HuH-7 (cell line): ENCODE results near the gene TREML1.

Experiments
- DNase-seq: peaks from one replicate; pipeline ENCODE4 v3.0.0; 2011; ENCODE audit warnings: low spot score

TREML1 gene

DNA sequence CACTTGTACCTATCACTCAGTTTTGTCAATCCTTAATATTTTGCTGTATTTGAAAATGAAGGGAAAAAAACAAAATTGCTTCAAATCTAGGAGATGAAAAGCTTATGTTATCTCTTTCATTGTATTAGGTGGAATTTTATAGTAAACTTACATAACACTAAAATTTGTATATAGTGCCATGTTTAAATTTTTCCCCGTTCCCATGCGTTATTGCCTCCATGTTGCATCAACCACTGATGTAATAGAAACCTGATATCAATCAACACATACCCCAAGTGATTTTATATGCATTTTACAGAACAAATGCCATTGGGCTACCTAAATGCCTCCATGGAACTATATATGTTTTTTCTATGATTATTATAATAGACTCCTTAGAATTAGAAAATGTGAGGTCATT, 23.5 kb upstream of the TREML1 start:
- DNase-seq, result no peak

DNA sequence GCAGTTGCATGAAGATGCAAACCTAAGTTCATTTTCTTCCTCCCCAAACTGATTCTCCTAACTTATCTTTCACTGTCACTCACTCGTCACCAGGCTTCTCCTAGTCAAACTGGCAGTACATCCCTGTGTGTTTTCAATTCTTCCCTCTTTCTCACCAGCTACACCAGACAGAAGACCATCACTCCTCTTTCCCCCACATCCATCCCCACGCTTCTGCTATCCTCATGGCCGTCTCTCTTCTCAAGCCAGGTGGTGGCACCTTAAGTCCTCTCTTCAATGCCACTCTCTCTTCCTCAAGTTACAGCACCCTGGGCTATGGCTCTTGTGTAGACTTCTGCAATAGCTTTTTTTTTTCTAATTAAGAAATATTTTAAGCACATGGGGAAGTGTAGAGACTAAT, 23.1 kb upstream of the TREML1 start:
- no peak for DNase-seq

DNA sequence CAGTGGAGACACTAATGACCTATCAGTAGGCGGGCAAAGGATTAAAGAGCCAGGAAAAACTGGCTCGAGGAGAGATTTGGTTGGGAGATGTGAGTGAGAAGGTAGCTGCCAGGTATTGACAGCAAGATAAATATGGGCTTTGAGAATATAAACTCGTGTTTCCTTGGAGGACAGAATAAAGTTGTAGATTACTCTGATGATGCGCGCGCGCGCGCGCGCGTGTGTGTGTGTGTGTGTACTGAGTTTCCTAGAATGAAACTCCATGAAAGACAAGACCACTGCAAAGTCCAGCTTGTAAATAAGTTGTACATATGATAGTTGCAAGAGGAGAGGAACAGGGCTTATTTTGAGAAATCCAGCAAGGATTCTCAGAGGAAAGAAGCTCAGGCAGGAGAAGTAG, 22.0 kb upstream of the TREML1 start:
- no peak for DNase-seq

DNA sequence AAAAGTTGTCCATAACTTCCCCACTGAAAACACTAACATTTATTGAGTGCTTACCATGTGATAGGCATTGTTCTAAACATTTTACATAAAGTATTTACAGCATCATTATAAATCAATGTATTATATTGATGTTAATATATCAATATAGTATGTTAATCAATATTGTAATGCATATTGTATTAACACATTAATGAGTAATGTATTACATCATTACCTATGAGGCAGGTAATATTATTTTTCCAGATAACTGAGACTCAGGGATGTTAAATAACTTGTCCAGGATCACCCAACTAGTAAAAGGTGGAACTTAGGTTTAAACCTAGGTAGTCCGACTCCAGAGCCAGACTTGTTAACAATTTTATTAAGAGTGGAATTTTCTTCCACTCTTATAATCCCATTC, 20.9 kb upstream of the TREML1 start:
- no peak for DNase-seq

DNA sequence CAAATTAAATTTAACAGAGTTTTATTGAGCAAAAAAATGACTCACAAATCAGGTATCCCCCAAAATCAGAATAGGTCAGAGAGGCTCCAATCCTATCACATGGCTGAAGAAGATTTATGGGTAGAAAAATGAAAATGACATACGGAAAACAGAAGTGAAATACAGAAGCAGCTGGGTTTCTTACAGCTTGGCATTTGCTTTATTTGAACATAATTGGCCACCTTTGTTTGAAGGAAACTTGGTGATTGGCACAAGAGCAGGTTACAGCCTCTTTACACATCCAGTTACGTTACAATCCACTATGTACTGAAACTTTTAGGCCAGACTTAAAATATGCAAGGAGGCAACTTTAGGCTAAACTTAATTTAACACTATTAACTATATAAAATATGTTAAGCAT, 20.5 kb upstream of the TREML1 start:
- DNase-seq, result no peak

DNA sequence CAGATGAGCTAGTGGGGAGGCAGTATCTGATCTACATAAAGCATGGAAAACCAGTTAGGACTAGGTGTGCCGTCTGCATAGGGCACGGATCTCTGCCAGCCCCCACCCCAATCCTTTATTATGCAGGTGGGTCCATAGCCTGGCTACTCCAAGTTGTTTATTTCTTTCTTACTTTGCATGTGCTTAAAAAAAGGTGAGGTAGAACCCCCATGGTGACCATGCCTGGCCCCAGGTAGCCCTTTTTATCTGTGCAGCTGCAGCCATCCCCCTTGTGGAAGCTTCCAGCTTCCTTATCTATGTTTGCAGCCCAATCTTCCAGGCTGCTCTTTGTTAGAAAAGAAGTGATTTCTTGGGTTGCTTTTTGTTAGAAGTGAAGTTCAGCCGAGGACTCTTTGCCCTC, 17.8 kb upstream of the TREML1 start:
- no peak for DNase-seq

DNA sequence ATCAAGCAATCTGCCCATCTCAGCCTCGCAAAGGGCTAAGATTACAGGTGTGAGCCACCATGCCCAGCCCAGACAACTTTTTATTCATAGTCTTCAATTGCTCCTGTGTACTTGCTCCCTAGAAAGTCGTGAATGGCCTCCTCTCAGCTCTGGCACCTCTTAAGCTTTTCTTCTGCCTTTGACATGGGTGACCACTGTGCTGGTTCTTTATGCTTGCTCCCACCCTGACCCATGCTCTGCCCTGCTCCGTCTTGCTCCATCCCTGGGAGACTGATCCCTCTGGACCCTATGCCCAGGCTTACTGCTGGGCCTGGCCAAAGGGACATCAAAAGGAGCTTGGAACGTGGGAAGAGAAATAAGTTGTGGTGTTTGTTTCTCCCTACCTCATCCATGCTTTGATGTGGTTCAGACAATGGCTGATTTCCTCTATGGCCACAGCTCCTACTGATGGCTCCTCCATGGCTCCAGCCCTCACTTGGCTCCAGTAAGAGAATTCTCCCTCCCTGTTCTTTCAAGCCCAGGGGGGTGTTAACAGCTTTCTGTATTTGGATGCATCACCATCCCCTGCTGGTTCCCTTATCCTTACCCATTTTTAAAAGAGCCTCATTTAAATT, 16.5 kb upstream of the TREML1 start:
- no peak for DNase-seq

DNA sequence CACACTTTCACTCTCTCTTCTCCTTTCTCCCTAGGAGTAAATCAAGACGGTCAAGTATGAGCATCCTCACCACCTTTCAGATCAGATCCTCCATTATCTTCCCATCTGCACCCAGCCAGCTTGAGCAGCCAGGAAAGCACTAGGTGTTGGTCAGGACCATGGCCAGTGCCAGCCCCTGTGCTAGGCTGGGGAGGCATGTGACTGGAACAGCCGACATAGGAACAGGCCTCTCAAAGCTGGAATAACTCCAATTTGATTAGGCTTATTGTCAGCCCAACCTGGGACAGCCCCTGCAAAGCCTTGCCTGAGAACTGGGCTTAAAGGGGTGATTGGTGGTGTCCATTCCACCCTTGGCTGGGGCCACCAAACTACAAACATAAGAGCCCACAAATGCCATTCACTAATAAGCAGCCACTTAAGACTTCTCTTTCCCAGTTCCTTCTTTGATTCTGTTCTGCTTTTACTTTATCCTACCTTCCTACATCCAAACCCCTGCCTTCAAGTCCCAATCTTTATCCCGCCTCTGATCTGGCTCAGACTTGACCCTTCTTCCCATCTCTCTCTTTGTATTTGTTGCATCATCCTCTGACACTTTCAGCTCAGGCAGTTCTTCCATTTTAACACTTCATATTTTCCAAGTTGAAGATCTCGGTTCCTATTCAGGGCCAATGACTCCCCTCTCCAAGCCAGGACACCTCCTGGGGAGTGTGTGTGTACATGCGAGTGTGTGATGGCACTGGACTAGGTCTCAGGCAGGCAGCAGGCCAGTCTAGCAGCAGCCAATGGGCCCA, 13.2 kb upstream of the TREML1 start:
- DNase-seq, result peak; percentile 28

DNA sequence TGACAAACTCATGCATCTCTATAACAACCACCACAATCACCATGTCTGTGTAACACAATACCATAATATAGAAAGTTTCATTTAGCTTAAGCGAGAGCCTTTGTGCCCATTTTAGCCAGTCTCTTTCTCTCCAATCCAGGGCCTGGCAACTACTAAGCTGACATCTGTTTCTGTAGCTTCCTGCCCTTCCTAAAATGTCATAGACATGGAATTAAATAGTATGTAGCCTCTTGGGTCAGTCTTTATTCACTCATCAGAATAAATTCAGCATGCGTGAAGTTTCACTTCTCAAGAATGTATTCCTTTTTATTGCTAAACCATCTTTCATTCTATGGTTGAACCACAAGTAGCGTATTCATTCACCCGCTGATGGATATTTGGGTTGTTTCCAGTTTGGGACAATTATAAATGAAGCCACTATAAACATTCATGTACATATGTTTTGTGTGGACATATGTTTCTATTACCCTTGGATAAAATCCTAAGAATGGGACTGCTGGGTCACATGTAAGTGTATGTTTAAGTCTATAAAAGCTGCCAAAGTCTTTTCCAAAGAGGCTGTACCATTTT, 10.5 kb upstream of the TREML1 start:
- DNase-seq, result no peak

DNA sequence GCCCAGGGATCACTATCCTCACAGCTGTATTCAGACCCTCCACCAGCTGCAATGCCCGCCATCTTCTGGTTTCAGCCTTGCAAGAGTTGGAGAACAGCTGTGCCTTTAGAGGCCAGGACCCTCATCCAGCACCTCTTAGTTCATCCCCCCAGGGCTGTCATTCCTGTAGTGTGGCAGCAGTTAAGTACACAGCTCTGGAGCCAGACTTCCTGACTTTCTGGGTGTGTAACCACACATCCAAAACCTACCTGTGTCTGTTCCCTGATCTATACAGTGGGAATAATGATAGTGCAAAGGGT, 9.2 kb upstream of the TREML1 start:
- DNase-seq, result no peak

DNA sequence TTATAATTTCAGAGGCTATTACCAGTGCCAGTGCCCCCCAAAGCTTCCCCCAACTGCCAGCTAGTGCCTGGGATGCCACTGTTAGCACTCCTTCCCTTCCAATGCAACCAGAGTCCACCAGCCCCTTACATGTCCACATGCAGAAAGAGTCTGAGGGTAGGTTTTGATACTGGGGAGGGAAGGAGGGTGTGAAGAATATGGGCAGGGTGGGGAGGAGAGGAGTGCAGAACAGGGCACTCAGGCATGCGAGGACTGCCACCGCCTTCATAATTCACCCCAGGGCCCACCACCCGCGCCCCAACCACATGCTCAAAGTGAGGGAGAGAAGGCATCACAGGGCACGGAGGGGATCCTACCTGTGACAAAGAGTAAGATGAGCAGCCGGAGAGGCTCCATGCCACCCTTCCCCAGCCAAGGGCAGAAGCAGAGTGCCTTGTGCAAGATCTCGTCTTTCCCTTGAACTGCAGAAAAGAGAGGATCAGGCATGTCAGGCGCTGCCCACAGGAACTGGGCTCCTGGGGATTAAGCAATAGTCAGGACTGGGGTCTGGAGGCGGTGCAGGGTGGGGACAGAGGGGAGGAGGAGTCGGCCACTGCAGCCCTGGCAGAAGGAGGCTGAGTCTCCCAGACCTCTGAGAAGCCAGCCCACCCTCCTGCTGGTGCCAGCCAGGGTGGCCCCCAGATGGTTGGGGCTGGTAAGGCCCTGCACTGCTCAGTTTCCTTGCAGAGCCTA, 8.7 kb upstream of the TREML1 start, which contains the start of gene TREM2:
TREM2 (minus strand) TSS at position 430 of the 732 bp plus-strand sequence; CDS start at position 396, 34 bp downstream.
- DNase-seq, result no peak

DNA sequence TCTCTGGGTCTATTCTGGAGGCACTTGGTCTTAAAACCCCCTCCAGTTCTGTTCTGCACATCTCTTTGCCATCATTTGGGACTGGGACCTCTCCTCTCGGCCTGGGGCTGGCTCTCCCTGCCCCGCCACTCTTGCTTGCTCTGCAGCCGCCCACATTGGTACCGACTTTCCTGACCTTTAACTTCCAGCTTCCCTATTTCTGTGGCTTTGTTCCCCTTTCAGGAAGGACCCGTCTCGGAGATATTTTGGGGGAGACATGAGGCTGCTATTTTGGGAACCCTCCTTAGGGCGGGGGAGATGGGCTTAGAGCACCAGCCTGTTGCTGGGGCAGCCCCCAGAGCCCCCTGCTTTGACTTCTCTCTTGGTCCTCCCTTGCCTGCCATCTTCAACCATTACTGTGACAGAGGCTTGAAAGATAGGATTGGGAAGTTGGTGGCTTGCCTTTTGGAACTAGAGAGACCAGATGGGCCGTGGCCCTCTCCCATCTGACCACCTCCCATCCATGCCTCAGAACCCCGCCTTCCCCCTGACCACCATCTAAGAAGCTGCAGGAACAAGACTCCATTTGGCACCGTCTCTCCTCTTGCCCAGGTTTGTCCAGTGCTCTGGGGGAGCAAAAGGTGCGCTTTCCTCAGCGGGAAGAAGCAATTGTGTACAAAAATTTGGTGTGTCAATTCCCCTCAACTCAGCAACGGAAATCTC, 7.9 kb upstream of the TREML1 start:
- no peak for DNase-seq

DNA sequence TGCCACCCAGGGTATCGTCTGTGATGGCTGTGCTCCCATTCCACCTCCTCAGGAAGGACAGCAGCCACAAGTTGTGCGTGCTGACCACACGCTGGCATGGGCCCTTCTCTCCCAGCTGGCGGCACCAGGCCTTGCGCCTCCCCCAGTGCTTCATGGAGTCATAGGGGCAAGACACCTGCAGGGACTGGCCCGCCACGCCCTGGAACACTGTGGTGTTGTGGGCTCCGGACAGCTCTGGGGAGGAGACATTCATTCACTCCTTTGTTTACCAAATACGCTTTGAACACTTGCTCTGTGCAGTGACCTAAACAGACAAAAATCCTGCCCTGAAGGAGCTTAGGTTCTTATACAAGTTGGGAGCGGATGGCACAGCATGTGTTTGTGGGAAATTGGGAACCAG, 7.2 kb upstream of the TREML1 start:
- DNase-seq, result no peak

DNA sequence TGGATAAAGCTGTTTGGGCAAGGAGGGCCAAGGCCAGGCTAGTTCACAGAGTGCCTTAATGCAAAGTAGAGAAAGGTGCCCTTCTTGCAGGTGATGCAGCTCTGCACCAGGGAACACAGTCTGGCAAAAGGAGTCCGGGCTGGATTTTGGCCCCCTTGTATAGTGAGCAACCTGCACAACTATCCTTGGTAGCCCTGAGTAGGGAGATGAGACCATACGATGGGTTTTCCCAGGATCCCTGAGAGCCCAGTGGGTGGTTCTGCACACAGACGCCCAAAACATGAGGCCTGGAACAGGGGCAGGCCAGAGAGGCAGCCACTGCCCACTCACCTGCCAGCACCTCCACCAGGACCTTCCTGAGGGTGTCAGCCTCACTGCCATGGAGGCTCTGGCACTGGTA, 6.8 kb upstream of the TREML1 start:
- no peak for DNase-seq

DNA sequence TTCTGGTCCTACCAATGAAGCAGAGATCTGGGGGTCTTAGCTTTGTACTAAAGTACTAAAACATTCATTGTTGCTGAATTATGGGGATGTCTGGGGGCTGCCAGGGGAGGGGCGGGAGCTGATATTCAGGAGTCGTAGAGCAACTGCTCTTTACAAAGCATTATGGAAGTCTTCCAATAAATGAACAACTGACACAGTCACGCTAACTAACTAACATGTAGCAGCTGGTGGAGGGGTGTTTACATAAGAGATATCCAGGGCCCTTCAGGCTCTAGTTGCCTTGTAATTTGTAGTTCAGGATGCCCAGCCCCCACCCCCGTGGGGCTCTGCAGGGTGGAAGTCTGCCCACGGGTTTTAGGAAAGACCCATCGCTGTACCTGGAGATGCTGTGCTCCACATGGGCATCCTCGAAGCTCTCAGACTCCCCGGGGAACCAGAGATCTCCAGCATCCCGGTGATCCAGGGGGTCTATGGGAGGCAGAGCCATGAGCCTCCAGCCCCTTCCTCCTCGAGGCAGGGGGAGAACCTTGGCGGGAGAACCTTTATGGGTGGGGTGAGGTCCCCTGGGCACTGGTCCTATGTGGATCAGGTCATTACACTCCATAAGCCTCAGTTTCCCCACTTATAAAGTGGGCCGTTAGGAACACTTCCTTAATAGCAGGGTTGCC, 5.4 kb upstream of the TREML1 start:
- no peak for DNase-seq

DNA sequence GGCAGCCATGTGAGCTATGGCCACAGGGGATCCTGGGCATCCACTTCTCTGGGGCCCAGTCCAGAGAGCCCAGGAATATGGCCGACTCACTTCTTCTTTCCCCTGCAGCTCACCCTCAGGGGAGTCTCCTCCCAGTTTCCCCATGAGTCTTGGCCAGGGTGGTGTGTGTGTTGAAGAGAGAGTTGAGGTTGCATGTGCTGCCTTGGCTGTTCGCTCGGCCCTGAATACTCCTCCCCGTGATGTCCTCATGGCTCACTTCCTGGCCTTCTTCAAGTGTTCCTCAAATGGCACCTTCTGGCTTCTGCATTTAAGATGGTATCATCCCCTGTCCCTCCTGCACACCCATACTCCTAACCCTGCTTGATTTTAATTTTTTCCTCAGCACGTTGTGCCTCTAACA, 3.2 kb upstream of the TREML1 start:
- no peak for DNase-seq

DNA sequence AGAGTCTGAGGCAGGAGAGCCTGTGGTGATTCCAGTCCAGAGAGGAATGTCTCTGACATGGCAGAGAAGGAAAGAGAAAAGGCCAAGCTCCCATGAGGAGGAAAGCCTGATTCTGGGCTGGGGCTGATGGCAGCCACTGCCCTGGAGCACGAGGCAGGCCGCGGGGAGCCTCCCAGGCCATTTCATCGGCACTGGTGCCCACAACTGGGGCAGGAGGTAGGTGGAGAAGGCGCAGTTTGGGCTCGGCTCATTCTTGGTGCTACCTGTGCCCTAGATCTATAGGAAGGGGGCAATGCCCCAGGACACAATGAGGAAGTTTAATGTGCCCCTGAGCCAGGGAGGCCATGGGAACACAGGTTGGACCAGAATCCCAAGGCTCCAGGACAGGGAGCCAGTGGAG, 2.6 kb upstream of the TREML1 start:
- no peak for DNase-seq

DNA sequence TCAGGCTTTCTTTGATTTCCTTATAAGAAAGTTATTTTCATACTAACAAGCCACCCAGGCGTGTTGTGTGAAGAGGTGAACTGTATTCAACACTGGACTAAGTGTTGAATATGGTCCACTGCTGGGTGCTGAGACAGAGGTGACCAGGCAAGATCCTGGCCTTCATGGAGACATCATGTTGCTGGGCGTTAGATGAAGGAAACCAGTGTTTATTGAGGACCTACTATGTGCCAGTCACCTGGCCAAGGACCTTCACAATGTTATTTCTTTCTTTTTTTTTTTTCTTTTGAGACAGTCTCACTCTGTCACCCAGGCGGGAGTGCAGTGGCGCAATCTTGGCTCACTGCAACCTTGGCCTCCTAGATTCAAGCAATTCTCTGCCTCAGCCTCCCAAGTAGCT, 1.9 kb upstream of the TREML1 start:
- DNase-seq, result no peak

DNA sequence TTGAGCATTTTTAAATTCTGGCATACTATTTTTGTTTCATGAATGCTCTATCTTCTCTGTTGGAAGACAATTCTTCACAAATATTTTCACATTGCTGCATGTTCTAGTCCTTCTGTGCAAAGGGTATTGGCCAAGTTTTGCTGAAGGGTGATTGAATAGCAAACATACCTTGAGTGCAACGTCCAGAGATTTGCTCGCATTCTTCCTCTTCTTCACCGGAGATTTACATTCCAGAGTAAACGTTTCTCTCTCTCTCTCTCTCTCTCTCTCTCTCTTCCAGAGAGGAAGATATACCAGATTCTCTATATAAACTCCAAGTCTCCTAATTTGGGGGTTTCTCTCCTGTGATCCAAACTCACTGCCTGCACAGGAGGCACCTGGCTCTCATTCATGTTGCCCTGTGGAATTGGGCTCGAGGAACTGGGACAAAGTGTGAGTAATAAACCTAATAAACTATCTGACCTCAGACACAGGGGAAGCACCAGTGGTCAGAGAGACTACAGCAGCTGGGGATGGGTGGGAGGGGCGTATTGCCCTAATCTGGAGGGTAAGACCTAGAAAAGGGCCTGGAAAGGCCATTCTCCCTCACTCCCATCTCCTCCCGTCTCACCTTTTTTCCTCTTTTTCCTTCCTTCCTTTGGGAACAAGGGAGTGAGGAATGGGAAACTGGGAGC, 1.1 kb upstream of the TREML1 start:
- DNase-seq, result no peak

DNA sequence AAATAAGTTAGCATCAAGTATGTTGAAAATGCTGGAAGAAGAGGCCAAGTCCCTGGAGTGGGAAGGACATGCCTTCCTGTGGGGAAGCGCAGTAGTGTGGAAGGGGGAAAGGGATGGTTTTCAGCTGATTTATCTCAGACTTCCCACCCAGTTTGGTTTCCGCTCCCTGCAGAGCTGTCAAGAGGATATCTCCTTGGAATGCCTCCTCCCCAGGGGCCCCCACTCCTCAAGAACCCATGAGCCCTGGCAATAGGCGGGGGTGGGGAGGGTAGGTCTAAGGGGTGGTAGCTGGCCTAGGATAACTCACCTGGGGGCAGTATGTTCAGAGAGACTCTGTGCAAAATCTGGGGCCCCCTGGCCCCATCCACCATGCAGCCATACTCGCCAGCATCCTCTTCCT, 696 bp downstream of the TREML1 start:
- DNase-seq, result no peak

DNA sequence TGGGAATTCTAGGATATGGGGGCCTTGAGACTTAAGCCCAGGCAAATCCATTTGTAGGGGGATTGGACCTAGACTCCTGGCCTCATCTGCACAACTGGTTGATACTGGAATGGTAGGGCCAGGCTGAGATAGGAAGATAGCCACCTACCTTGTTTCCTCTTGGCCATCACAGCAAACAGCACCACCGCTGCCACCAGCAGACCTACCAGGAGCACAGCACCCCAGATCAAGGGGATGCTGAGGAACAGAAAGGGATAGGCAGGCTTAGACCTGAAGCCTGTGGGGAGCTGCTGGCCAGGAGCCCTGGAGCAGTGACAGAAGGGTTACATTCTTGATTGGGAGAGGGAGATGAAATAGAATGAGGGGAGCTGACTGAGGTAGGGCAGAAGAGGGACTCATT, 3.5 kb downstream of the TREML1 start:
- no peak for DNase-seq
